PFSK-1 (cell line): ENCODE data around the gene DAPK1.

Source experiments
- FOXP2 ChIP-seq: optimal IDR thresholded peaks from 2 replicates; pipeline ENCODE3; 2011; ENCODE audit warnings: borderline replicate concordance, control low read depth, inconsistent platforms; ENCODE audit not compliant: insufficient read depth; ENCODE audit errors: extremely low read length, extremely low read depth
- POLR2AphosphoS5 ChIP-seq: IDR thresholded peaks from 2 replicates; pipeline ENCODE4 v1.6.1; 2012; ENCODE audit warnings: low read depth, mild to moderate bottlenecking, control low read depth, low read length, moderate library complexity
- SIN3A ChIP-seq: IDR thresholded peaks from 2 replicates; pipeline ENCODE4 v1.6.1; 2012; ENCODE audit warnings: mild to moderate bottlenecking, low read length, moderate library complexity, borderline replicate concordance; ENCODE audit not compliant: insufficient read depth
- TAF1 ChIP-seq: IDR thresholded peaks from 2 replicates; pipeline ENCODE4 v1.6.1; 2012; ENCODE audit warnings: low read length, control low read depth, borderline replicate concordance; ENCODE audit not compliant: insufficient read depth
- TF ChIP-seq, protein P1 (sequence below), 2 experiments: IDR thresholded peaks; 2 replicates each; pipeline versions ENCODE4 v1.6.1 to v1.8.0; 2011 to 2012; ENCODE audit warnings: low read depth in 2 of 2, low read length in 2 of 2, control low read depth in 1 of 2, inconsistent platforms in 1 of 2, mild to moderate bottlenecking in 1 of 2, moderate library complexity in 1 of 2; ENCODE audit not compliant: insufficient read depth in 1 of 2

The DAPK1 gene

DNA sequence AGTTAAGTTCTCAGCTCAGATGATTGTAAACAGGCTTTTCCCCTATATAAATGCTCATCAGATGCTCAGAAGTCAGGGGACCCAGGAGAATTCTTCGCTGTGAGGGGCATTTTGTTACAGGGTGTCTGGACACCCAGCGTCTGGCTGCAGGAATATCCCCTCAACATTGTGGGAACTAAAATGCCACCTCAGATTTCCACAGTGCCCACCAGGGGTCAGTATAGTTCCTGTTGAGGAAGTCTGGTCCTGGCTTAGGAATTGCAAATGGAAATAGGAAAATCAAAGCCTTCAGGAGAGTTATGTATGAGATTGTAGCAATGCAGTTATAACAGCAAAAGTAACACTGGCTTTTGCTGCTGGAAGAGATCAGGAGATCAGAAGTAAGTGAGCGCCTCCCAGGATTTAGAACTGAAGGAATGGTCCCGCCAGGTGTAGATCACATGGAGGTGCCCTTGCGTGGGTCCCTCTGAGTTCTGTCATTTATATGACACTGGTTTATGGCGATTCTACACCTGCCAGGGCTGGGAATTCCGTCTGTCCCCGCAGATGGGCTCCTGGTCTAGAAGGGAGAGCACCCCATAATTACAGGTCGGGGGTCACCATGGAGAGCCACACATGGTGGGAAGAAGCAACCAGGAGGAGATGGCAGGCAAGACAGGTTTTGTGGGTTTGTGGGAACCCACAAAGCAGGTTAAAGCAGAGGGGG is 181.1 kb downstream of the DAPK1 start:
- TF ChIP-seq FOXP2 (no peak), SIN3A (no peak), POLR2AphosphoS5 (no peak), TAF1 (no peak)
- TF ChIP-seq, protein P1, sequence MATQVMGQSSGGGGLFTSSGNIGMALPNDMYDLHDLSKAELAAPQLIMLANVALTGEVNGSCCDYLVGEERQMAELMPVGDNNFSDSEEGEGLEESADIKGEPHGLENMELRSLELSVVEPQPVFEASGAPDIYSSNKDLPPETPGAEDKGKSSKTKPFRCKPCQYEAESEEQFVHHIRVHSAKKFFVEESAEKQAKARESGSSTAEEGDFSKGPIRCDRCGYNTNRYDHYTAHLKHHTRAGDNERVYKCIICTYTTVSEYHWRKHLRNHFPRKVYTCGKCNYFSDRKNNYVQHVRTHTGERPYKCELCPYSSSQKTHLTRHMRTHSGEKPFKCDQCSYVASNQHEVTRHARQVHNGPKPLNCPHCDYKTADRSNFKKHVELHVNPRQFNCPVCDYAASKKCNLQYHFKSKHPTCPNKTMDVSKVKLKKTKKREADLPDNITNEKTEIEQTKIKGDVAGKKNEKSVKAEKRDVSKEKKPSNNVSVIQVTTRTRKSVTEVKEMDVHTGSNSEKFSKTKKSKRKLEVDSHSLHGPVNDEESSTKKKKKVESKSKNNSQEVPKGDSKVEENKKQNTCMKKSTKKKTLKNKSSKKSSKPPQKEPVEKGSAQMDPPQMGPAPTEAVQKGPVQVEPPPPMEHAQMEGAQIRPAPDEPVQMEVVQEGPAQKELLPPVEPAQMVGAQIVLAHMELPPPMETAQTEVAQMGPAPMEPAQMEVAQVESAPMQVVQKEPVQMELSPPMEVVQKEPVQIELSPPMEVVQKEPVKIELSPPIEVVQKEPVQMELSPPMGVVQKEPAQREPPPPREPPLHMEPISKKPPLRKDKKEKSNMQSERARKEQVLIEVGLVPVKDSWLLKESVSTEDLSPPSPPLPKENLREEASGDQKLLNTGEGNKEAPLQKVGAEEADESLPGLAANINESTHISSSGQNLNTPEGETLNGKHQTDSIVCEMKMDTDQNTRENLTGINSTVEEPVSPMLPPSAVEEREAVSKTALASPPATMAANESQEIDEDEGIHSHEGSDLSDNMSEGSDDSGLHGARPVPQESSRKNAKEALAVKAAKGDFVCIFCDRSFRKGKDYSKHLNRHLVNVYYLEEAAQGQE (IDR thresholded peaks at IDR 0.05; ENCODE audit: insufficient read depth in 1 of 2, low read depth in 2 of 2, low read length in 2 of 2), result no peak

DNA sequence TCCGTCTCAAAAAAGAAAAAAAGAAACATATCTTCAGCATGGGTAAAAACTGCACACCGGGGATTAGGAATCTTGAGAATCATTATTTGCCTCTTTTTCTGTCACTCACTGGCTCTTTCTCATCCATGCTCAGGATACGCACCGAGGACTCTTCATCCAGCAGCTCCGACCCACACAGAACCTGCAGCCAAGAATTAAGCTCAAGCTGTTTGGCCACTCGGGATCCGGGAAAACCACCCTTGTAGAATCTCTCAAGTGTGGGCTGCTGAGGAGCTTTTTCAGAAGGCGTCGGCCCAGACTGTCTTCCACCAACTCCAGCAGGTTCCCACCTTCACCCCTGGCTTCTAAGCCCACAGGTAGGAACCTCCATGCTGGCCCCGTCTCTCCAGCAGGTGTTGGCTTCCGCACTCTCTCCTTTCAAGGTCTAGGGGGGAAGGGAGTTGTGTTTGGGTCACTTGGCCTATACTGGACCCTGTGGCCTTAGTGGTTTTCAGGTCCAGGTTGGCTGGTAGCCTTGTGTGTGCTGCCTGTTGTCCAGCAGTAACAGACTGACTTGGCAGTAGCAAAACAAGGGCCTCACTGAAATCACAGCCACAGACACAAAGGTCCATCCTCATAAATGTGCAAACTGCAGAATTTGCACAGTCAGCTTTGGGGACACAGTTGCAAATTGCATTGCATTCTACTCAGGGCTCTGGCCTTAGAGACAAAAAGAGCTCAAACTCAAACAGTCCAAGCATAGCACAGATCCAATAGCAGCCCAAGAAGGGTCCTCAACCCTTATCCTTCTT is 183.8 kb downstream of the DAPK1 start:
- TF ChIP-seq, protein P1 (IDR thresholded peaks at IDR 0.05; ENCODE audit: insufficient read depth in 1 of 2, low read depth in 2 of 2, low read length in 2 of 2), result no peak
- TF ChIP-seq FOXP2 (no peak), POLR2AphosphoS5 (no peak), TAF1 (no peak), SIN3A (no peak)

DNA sequence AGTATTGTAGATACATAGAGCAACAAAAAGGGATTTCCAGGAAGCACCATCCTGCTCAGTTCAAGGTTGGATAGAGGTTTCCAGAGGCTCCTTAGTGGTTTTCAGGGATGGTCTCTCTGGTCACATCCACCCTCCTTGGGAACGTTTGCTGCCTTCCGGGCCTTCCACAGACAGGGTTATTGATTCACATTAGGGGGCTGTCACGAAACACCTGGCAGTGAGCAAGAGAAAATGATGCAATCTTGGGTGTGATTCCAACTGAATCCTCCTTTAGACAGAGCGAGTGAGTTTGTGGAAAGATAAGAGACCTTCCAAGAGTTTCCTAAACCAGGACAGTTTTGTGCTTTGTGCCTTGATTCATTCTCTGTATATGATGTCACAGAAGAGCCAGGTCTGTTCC is 184.4 kb downstream of the DAPK1 start:
- TF ChIP-seq POLR2AphosphoS5, result no peak

DNA sequence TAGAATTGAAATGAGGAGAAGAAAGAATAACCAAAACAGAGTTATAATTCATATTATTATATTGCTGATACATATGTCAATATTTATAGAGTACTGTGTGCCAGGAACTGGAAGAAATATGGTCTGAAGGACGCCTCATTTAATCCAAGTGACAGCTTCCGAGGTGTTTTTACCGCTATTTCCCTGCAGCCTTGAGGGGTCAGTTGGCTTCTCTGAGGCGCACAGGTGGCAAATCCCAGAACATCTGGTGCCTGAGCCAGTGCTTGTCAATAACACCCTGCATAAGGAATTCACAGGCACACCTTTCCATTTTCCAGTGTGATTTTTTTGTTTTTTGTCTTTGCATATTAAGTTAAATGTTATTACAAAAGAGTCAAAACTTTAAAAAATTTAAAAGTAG is 185.0 kb downstream of the DAPK1 start:
- TF ChIP-seq FOXP2 (no peak), TAF1 (no peak), POLR2AphosphoS5 (no peak), SIN3A (no peak)
- TF ChIP-seq, protein P1 (IDR thresholded peaks at IDR 0.05; ENCODE audit: insufficient read depth in 1 of 2, low read depth in 2 of 2, low read length in 2 of 2), result no peak

DNA sequence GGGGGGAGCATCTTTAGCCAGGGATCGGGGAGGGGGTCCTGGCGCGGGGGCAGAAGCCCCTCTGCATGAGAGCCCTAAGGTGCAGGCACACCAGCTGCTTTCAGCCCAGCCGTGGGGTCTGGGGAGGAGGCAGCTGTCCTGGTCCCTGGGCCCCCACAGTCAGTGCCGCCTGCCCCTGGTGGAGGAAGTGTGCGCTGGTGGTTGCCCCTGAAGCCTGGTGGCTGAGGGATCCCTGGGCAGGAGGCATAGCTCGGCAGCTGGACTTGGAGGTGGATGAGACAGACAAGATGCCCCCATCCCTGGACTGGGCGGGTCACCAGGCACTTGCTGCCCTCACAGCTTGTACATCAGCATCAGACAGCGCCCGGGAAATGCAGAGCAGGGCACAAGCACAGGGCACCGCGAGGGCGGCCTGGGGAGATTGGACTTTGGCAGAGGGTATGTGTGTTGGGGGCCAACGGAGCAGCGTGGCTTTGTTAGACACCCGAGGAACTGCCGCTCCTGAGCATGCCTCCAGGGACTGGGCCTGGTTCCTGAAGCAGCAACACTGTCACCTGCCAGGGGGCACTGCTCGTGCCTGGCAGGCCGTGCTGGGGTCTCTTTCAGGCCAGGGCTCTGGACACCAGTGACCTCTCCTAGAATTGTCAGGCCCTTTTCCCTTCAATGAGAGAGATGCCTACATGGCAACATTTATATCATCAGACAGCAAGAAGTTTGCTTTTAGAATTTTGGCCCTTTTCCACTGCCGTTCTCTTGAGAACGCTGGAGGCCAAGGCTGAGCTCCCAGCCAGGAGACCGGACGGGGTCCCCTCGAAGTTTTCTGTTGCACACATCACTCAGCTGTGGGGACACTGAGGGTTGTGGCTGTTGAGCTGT is 186.3 kb downstream of the DAPK1 start:
- TF ChIP-seq, protein P1 (IDR thresholded peaks at IDR 0.05; ENCODE audit: insufficient read depth in 1 of 2, low read depth in 2 of 2, low read length in 2 of 2), result no peak
- no peak for TF ChIP-seq POLR2AphosphoS5
- no peak for TF ChIP-seq TAF1
- TF ChIP-seq SIN3A, result no peak
- TF ChIP-seq FOXP2, result no peak
